DND-41 (cell line): ENCODE measurements around the gene TEX9.
"Not testable (repeated sequence)": the region's sequence is repeated elsewhere in the genome, so short reads cannot be mapped to it uniquely, and the experiment has no call there.

Source experiments
- ATAC-seq: fragments of 200-7000 bp; cut with Tn5 transposase; 3 replicates; pipeline ENCODE4 v1.9.1; 2021; ENCODE audit warnings: low read depth; ENCODE audit not compliant: insufficient read depth
- DNase-seq: peaks from one replicate; pipeline ENCODE4 v3.0.0-alpha.2; 2020
- H2AFZ ChIP-seq: 2 replicates; pipeline ENCODE4 v1.6.0; 2012; ENCODE audit warnings: low read depth, low read length
- H3K27ac ChIP-seq: 2 replicates; pipeline ENCODE4 v1.5.1; 2012; ENCODE audit warnings: low read length, inconsistent platforms
- H3K27me3 ChIP-seq: fragments of 200-600 bp; sonication (generic); 2 replicates; pipeline ENCODE4 v1.6.0; 2012; ENCODE audit warnings: low read length, mild to moderate bottlenecking, inconsistent platforms; ENCODE audit not compliant: insufficient read depth, poor library complexity
- H3K36me3 ChIP-seq: 2 replicates; pipeline ENCODE4 v1.5.1; 2012; ENCODE audit warnings: low read length, inconsistent platforms; ENCODE audit not compliant: insufficient read depth
- H3K4me1 ChIP-seq: 2 replicates; pipeline ENCODE4 v1.5.1; 2012; ENCODE audit warnings: mild to moderate bottlenecking, low read length; ENCODE audit not compliant: insufficient read depth
- H3K4me2 ChIP-seq: 2 replicates; pipeline ENCODE4 v1.6.0; 2012; ENCODE audit warnings: mild to moderate bottlenecking, moderate library complexity, low read length, inconsistent platforms; ENCODE audit not compliant: insufficient read depth
- H3K4me3 ChIP-seq, 2 experiments: fragments of 200-600 bp in 1 of 2; shearing (Covaris generic) in 1 of 2; 2 replicates each; pipeline ENCODE4 v1.5.1; 2012 to 2016; ENCODE audit warnings: inconsistent platforms in 2 of 2, low read length in 2 of 2, mild to moderate bottlenecking in 2 of 2, low read depth in 1 of 2, moderate library complexity in 1 of 2
- H3K79me2 ChIP-seq: 2 replicates; pipeline ENCODE4 v1.6.0; 2012; ENCODE audit warnings: low read length, inconsistent platforms; ENCODE audit not compliant: insufficient read depth
- H3K9ac ChIP-seq: 2 replicates; pipeline ENCODE4 v1.6.0; 2012; ENCODE audit warnings: low read depth, mild to moderate bottlenecking, inconsistent platforms, low read length, moderate library complexity
- H3K9me3 ChIP-seq: 2 replicates; pipeline ENCODE4 v1.5.1; 2012; ENCODE audit warnings: low read length, moderate library complexity, mild to moderate bottlenecking, inconsistent platforms; ENCODE audit not compliant: insufficient read depth, severe bottlenecking
- H4K20me1 ChIP-seq: 2 replicates; pipeline ENCODE4 v1.6.0; 2012; ENCODE audit warnings: low read length; ENCODE audit not compliant: insufficient read depth
- CTCF ChIP-seq: IDR thresholded peaks from 2 replicates; pipeline ENCODE4 v1.5.1; 2012; ENCODE audit warnings: borderline replicate concordance, low read length, moderate library complexity, mild to moderate bottlenecking; ENCODE audit not compliant: poor library complexity, severe bottlenecking; ENCODE audit errors: extremely low read depth
- EZH2 ChIP-seq: IDR thresholded peaks from 3 replicates; pipeline ENCODE4 v1.6.1; 2012; ENCODE audit warnings: borderline replicate concordance, low read depth, mild to moderate bottlenecking, moderate library complexity, low read length, inconsistent platforms; ENCODE audit not compliant: severe bottlenecking

The TEX9 gene

GRCh38 chr15:56371495-56372147 lies 6.4 kb downstream of the TEX9 start:
- no peak overlapping the region for H3K27ac ChIP-seq

GRCh38 chr15:56374693-56375092 lies 9.5 kb downstream of the TEX9 start:
- H2AFZ ChIP-seq, ATAC-seq, H4K20me1 ChIP-seq, H3K36me3 ChIP-seq, H3K79me2 ChIP-seq, H3K9ac ChIP-seq, H3K27me3 ChIP-seq, DNase-seq, H3K4me2 ChIP-seq, H3K4me3 ChIP-seq, H3K27ac ChIP-seq, H3K9me3 ChIP-seq, H3K4me1 ChIP-seq: not testable (repeated sequence)

More at GRCh38 chr15:56371495-56372147, 6.4 kb downstream of the TEX9 start:
- H3K36me3 ChIP-seq = no peaks in the 10 kb centered on the region
- no peaks in the 10 kb centered on the region for H3K9me3 ChIP-seq
- no peaks in the 10 kb centered on the region for H3K27me3 ChIP-seq
- no peaks in the 10 kb centered on the region for H3K79me2 ChIP-seq
- no peak overlapping the region for H3K4me3 ChIP-seq
- ATAC-seq (no peak), DNase-seq (no peak)
- no peak overlapping the region for H2AFZ ChIP-seq
- no peaks in the 10 kb centered on the region for H3K4me1 ChIP-seq
- H3K4me2 ChIP-seq = no peak overlapping the region
- TF ChIP-seq EZH2 (no peak), CTCF (no peak)
- H4K20me1 ChIP-seq = no peaks in the 10 kb centered on the region
- H3K9ac ChIP-seq = no peak overlapping the region

- H4K20me1 ChIP-seq, H3K27me3 ChIP-seq, H3K9me3 ChIP-seq, H3K36me3 ChIP-seq, H3K4me2 ChIP-seq, DNase-seq, ATAC-seq, H2AFZ ChIP-seq, H3K79me2 ChIP-seq, H3K4me1 ChIP-seq, H3K27ac ChIP-seq, H3K4me3 ChIP-seq, H3K9ac ChIP-seq: not testable (repeated sequence)
Measured at GRCh38 chr15:56377822-56378221, 12.6 kb downstream of the TEX9 start.

- Histone ChIP-seq H3K27ac (no peak overlapping the region), H3K9ac (no peak overlapping the region), H3K36me3 (no peaks in the 10 kb centered on the region), H3K4me1 (no peaks in the 10 kb centered on the region), H4K20me1 (no peaks in the 10 kb centered on the region), H3K4me3 (no peak overlapping the region), H3K4me2 (no peak overlapping the region), H3K27me3 (no peaks in the 10 kb centered on the region), H3K9me3 (no peaks in the 10 kb centered on the region), H3K79me2 (no peaks in the 10 kb centered on the region), H2AFZ (no peak overlapping the region)
- no peak for DNase-seq
- no peak for ATAC-seq
- TF ChIP-seq EZH2 (no peak), CTCF (no peak)
Measured at GRCh38 chr15:56383010-56383409, 17.8 kb downstream of the TEX9 start.
